Suprapubic skin (tissue), 3 donors: ENCODE data around the gene ABCA4.

ENCODE experiments used
- POLR2A ChIP-seq, 2 donors: fragments of 450-650 bp; IDR thresholded peaks; one replicate each; pipeline ENCODE4 v1.6.1; 2017; ENCODE audit warnings: antibody characterized with exemption in 2 of 2, mild to moderate bottlenecking in 2 of 2, moderate library complexity in 2 of 2
- TF ChIP-seq, protein P1 (sequence below), 2 donors: fragments of 200-600 bp in 1 of 2; fragments of 450-650 bp in 1 of 2; sonication (generic) in 1 of 2; IDR thresholded peaks; one replicate each; pipeline ENCODE4 v1.5.1; 2016 to 2019; ENCODE audit warnings: antibody characterized with exemption in 2 of 2, mild to moderate bottlenecking in 1 of 2, moderate library complexity in 1 of 2

DNA sequence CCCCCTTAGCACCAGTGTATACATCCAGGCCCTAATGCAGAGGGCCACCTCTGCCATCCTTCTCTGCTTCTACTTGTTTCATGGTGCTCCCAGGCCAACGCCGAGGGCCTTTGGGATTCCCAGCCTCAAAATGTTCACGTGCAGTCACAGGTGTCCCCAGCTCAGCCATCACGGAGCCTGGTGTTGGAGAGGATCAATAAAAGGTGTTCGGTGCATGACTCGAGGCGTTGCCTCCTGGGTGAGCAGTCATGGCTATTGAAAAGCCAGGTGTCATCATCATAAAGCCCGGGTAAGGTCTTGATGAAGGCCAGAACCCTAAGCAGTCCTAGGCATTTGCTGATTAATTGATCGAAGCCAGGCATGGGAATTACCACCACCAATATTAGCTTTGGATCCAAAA, 76.1 kb downstream of the ABCA4 start:
- TF ChIP-seq, protein P1, sequence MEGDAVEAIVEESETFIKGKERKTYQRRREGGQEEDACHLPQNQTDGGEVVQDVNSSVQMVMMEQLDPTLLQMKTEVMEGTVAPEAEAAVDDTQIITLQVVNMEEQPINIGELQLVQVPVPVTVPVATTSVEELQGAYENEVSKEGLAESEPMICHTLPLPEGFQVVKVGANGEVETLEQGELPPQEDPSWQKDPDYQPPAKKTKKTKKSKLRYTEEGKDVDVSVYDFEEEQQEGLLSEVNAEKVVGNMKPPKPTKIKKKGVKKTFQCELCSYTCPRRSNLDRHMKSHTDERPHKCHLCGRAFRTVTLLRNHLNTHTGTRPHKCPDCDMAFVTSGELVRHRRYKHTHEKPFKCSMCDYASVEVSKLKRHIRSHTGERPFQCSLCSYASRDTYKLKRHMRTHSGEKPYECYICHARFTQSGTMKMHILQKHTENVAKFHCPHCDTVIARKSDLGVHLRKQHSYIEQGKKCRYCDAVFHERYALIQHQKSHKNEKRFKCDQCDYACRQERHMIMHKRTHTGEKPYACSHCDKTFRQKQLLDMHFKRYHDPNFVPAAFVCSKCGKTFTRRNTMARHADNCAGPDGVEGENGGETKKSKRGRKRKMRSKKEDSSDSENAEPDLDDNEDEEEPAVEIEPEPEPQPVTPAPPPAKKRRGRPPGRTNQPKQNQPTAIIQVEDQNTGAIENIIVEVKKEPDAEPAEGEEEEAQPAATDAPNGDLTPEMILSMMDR (IDR thresholded peaks at IDR 0.05), result no peak
- TF ChIP-seq POLR2A (IDR thresholded peaks at IDR 0.05), result no peak
